ENCODE data around the gene KRTAP5-3.
"Not testable (repeated sequence)": the region's sequence is repeated elsewhere in the genome, so short reads cannot be mapped to it uniquely, and the experiment has no call there.

Gene KRTAP5-3

GRCh38 chr11:1608363-1608762, at the start of gene KRTAP5-3:
Gene KRTAP5-3, minus strand, starts transcription at chr11:1608463. Its CDS starts 78 bp downstream, at chr11:1608385.
- no peak for DNase-seq (ENCODE audit: low read depth in 1 of 2, low spot score in 1 of 2)

- no peak for DNase-seq (ENCODE audit: low read depth in 1 of 2, low spot score in 1 of 2)
Observed at GRCh38 chr11:1656670-1657069, 48.4 kb upstream of the KRTAP5-3 start.

GRCh38 chr11:1656061-1656441, 47.8 kb upstream of the KRTAP5-3 start:
- DNase-seq (ENCODE audit: low read depth in 1 of 2, low spot score in 1 of 2), result no peak

GRCh38 chr11:1655168-1656060, 47.2 kb upstream of the KRTAP5-3 start:
- DNase-seq (ENCODE audit: low read depth in 1 of 2, low spot score in 1 of 2), result no peak

- DNase-seq (ENCODE audit: low read depth in 1 of 2, low spot score in 1 of 2), result no peak
Observed at GRCh38 chr11:1654388-1655167, 46.3 kb upstream of the KRTAP5-3 start.

GRCh38 chr11:1653541-1654387, 45.5 kb upstream of the KRTAP5-3 start:
- no peak for DNase-seq (ENCODE audit: low read depth in 1 of 2, low spot score in 1 of 2)

GRCh38 chr11:1652771-1653540, 44.7 kb upstream of the KRTAP5-3 start:
- peak; percentile 70 to 74 for DNase-seq (ENCODE audit: low read depth in 1 of 2, low spot score in 1 of 2)

- no peak for DNase-seq (ENCODE audit: low read depth in 1 of 2, low spot score in 1 of 2)
Observed at GRCh38 chr11:1652442-1652770, 44.1 kb upstream of the KRTAP5-3 start.

- DNase-seq (ENCODE audit: low read depth in 1 of 2, low spot score in 1 of 2), result no peak
Observed at GRCh38 chr11:1652026-1652425, 43.8 kb upstream of the KRTAP5-3 start.

- no peak for DNase-seq (ENCODE audit: low read depth in 1 of 2, low spot score in 1 of 2)
Observed at GRCh38 chr11:1651411-1651980, 43.2 kb upstream of the KRTAP5-3 start.

GRCh38 chr11:1650918-1651262, 42.6 kb upstream of the KRTAP5-3 start:
- DNase-seq (ENCODE audit: low read depth in 1 of 2, low spot score in 1 of 2), result no peak

- DNase-seq (ENCODE audit: low read depth in 1 of 2, low spot score in 1 of 2), result no peak
Observed at GRCh38 chr11:1650034-1650917, 42.0 kb upstream of the KRTAP5-3 start.

GRCh38 chr11:1648653-1649420, 40.6 kb upstream of the KRTAP5-3 start:
- no peak for DNase-seq (ENCODE audit: low read depth in 1 of 2, low spot score in 1 of 2)

GRCh38 chr11:1647901-1648652, 39.8 kb upstream of the KRTAP5-3 start:
- DNase-seq (ENCODE audit: low read depth in 1 of 2, low spot score in 1 of 2), result no peak

- not testable (repeated sequence) for DNase-seq (ENCODE audit: low read depth in 1 of 2, low spot score in 1 of 2)
Observed at GRCh38 chr11:1646540-1646939, 38.3 kb upstream of the KRTAP5-3 start.

GRCh38 chr11:1645357-1645821, 37.1 kb upstream of the KRTAP5-3 start:
- no peak for DNase-seq (ENCODE audit: low read depth in 1 of 2, low spot score in 1 of 2)

GRCh38 chr11:1644601-1645356, 36.5 kb upstream of the KRTAP5-3 start:
- no peak for DNase-seq (ENCODE audit: low read depth in 1 of 2, low spot score in 1 of 2)

Measured in activated T-helper 1 cell treated with anti-CD3 and anti-CD28 coated beads, Interleukin-2, amount 50 U/mL, for 16 hours (primary cell).